ENCODE data around the gene NPM1.

NPM1 gene

GRCh38 chr5:171442287-171443042 is 54.8 kb downstream of the NPM1 start:
- Histone ChIP-seq H3K4me3 (no peak overlapping the region), H3K27ac (no peak overlapping the region)

- no peak overlapping the region for H3K27ac ChIP-seq
- H3K4me3 ChIP-seq: no peak overlapping the region
These were observed 56.9 kb downstream of the NPM1 start for GRCh38 chr5:171444582-171444981.

- no peak overlapping the region for H3K4me3 ChIP-seq
- no peak overlapping the region for H3K27ac ChIP-seq
These were observed 58.2 kb downstream of the NPM1 start for GRCh38 chr5:171445644-171446516.

- Histone ChIP-seq H3K4me3 (no peak overlapping the region), H3K27ac (no peak overlapping the region)
These were observed 59.6 kb downstream of the NPM1 start for GRCh38 chr5:171447226-171447625.

- H3K27ac ChIP-seq: no peak overlapping the region
- H3K4me3 ChIP-seq: no peak overlapping the region
These were observed 61.8 kb downstream of the NPM1 start for GRCh38 chr5:171449426-171449825.

- peak overlapping the region in 20 of 21 experiments; percentile 6 to 95 (median 76) for H3K27ac ChIP-seq
- H3K4me3 ChIP-seq: peak overlapping the region; percentile 24 to 47 (median 38)
These were observed 63.0 kb downstream of the NPM1 start for GRCh38 chr5:171450423-171451331.

- H3K27ac ChIP-seq: peak overlapping the region in 13 of 21 experiments; percentile 13 to 95 (median 79)
- H3K4me3 ChIP-seq: peak overlapping the region in 4 of 7 experiments; percentile 24 to 47 (median 34)
These were observed 63.8 kb downstream of the NPM1 start for GRCh38 chr5:171451421-171451820.

- H3K4me3 ChIP-seq: no peak overlapping the region
- no peak overlapping the region for H3K27ac ChIP-seq
These were observed 65.5 kb downstream of the NPM1 start for GRCh38 chr5:171453056-171453725.

- Histone ChIP-seq H3K4me3 (no peak overlapping the region), H3K27ac (no peak overlapping the region)
These were observed 66.3 kb downstream of the NPM1 start for GRCh38 chr5:171453988-171454387.

GRCh38 chr5:171454549-171454948 is 66.9 kb downstream of the NPM1 start:
- no peak overlapping the region for H3K4me3 ChIP-seq
- no peak overlapping the region for H3K27ac ChIP-seq

GRCh38 chr5:171455522-171455921 is 67.9 kb downstream of the NPM1 start:
- no peak overlapping the region for H3K27ac ChIP-seq

GRCh38 chr5:171457208-171457981 is 69.7 kb downstream of the NPM1 start:
- Histone ChIP-seq H3K4me3 (no peak overlapping the region), H3K27ac (no peak overlapping the region)

More at GRCh38 chr5:171455522-171455921, 67.9 kb downstream of the NPM1 start:
- no peak overlapping the region for H3K4me3 ChIP-seq

GRCh38 chr5:171459839-171460238 is 72.2 kb downstream of the NPM1 start:
- no peak overlapping the region for H3K4me3 ChIP-seq
- no peak overlapping the region for H3K27ac ChIP-seq
